ENCODE results near the gene KCNQ1. TPM values are rescaled to one million over a fixed set of nuclear protein-coding genes. Genes with fewer than 3 reads are reported as not detected.

The KCNQ1 gene
- total and polyA plus RNA-seq, 9 of the 15 experiments (the other 6 are each of a cell fraction or from before 2014, with no cell fraction given) = 0.44 TPM; not detected in 8

DNA sequence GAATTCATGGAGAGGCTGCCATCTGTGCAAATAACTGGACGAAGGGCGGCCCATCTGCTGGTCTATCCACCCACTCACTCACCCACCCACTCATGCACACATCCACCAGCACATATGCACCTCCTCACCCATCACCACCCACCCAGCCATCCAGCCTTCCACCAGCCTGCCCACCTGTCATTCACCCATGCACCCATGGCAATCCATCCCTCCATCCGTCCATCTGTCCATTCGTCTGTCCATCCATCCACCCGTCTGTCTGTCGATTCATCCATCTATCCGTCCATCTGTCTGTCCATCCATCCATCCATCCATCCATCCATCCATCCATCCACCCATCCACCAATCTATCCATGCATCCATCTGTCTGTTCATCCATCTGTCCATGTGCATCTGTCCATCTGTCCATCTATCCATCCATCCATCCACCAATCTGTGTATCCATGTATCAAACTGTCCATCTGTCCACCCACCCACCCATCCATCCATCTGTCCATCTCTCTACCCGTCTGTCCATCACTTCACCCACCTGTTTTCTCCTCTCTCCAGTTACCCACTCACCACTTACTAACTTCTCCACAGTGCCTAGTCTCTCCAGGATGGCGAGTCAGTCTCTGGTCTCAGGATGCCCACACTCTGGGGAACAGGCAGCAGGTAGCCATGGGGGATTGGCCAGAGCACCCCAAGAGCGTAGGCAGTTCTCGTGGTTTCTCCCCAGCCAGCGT is 9.4 kb upstream of the KCNQ1 start:
- in situ Hi-C loops (cut with MboI) = no loop called here
- intact Hi-C loops (cut with micrococcal nuclease) = no loop called here
- H3K27me3 ChIP-seq (ENCODE audit: control insufficient read depth in 2 of 2, insufficient read depth in 2 of 2, low read length in 2 of 2) = peaks cover 2 to 53% of the 10 kb centered on the region in 2 experiments; a peak in 4 of 5 replicates
- POLR2A ChIA-PET = no interaction called here
- no peak overlapping the region for H3K4me2 ChIP-seq (ENCODE audit: insufficient read depth, low read length)
- no peaks in the 10 kb centered on the region for H3K79me2 ChIP-seq (ENCODE audit: control insufficient read depth, insufficient read depth, low read length)
- no peaks in the 10 kb centered on the region for H3K36me3 ChIP-seq (ENCODE audit: control insufficient read depth, insufficient read depth, low read length)
- no peak for FAIRE-seq
- BruUV-seq (replicated peaks) = no TSS peak
- H3K4me3 ChIP-seq = no peak overlapping the region
- H3K9me1 ChIP-seq (ENCODE audit: control insufficient read depth, insufficient read depth, low read length) = peaks cover 2% of the 10 kb centered on the region
- H3K27ac ChIP-seq (ENCODE audit: extremely low read depth, low read depth, low read length) = no peak overlapping the region
- CTCF ChIA-PET (ENCODE audit: low intra/inter-chr PET ratio) = no interaction called here
- no peak for ATAC-seq
- no peak overlapping the region for H2AFZ ChIP-seq (ENCODE audit: low read depth, low read length)
- DNase-seq (ENCODE audit: extremely low read depth in 1 of 4, low spot score in 3 of 4) = no peak
- peaks cover 0 to 3% of the 10 kb centered on the region in 2 experiments; a peak in 1 of 5 replicates for H3K4me1 ChIP-seq (replicated peaks in 1 of 2; ENCODE audit: control insufficient read depth in 2 of 2, insufficient read depth in 2 of 2, low read length in 2 of 2)
- H3K9ac ChIP-seq (ENCODE audit: insufficient read depth in 1 of 2, low read depth in 2 of 2, low read length in 2 of 2) = no peak overlapping the region
- peaks cover 4% of the 10 kb centered on the region; the same call in 1 of the 2 replicates for H4K20me1 ChIP-seq (replicated peaks; ENCODE audit: control insufficient read depth, insufficient read depth, low read length)
- WGBS (ENCODE audit: insufficient coverage, low coverage, missing lambda C conversion rate) = 0% methylated on average over 12 of the region's 12 CpGs
- H3K9me3 ChIP-seq (replicated peaks; ENCODE audit: control insufficient read depth, insufficient read depth, low read depth, low read length) = no peaks in the 10 kb centered on the region
- TF ChIP-seq ZNF197 (CRISPR knock-in tag; IDR thresholded peaks at IDR 0.05; ENCODE audit: low read depth) (no peak), TBL1XR1 (IDR thresholded peaks at IDR 0.05; ENCODE audit: low read length in 2 of 2) (no peak), MXI1 (IDR thresholded peaks at IDR 0.05; ENCODE audit: low read depth, low read length) (no peak), ZNF785 (CRISPR knock-in tag; IDR thresholded peaks at IDR 0.05) (no peak), CBFA2T2 (conservative IDR thresholded peaks at IDR 0.05) (no peak), TCF3 (CRISPR knock-in tag; IDR thresholded peaks at IDR 0.05) (no peak), BCOR (IDR thresholded peaks at IDR 0.05) (no peak), BMI1 (IDR thresholded peaks at IDR 0.05; ENCODE audit: low read length) (no peak), DLX4 (CRISPR knock-in tag; IDR thresholded peaks at IDR 0.05) (no peak), NFIC (IDR thresholded peaks at IDR 0.05) (no peak), STAT6 (CRISPR knock-in tag; IDR thresholded peaks at IDR 0.05) (no peak), ATF1 (CRISPR knock-in tag; IDR thresholded peaks at IDR 0.05) (no peak), ATF1 (tag; IDR thresholded peaks at IDR 0.05) (no peak), SFPQ (IDR thresholded peaks at IDR 0.05; ENCODE audit: low read depth, low read length) (no peak), ILF3 (IDR thresholded peaks at IDR 0.05; ENCODE audit: borderline replicate concordance) (no peak), SOX6 (IDR thresholded peaks at IDR 0.05) (no peak), CBFA2T3 (IDR thresholded peaks at IDR 0.05) (0 out of 2 replicates have a peak, but pooled peaks have one; percentile 3)
- TF ChIP-seq, protein P1, sequence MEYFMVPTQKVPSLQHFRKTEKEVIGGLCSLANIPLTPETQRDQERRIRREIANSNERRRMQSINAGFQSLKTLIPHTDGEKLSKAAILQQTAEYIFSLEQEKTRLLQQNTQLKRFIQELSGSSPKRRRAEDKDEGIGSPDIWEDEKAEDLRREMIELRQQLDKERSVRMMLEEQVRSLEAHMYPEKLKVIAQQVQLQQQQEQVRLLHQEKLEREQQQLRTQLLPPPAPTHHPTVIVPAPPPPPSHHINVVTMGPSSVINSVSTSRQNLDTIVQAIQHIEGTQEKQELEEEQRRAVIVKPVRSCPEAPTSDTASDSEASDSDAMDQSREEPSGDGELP (CRISPR knock-in tag; IDR thresholded peaks at IDR 0.05; ENCODE audit: borderline replicate concordance) = no peak
